CD4-positive, alpha-beta T cell (primary cell): ENCODE results near the gene UGT1A5. TPM values are rescaled to one million over a fixed set of nuclear protein-coding genes. Genes with fewer than 3 reads are reported as not detected.

ENCODE experiments used
- ATAC-seq: fragments of 200-7000 bp; cut with Tn5 transposase; one replicate; pipeline ENCODE4 v1.10.0; 2022; ENCODE audit warnings: mild to moderate bottlenecking; ENCODE audit not compliant: poor library complexity
- CTCF ChIA-PET: fragments of 350-600 bp; sonication (Branson Sonifier 250); formaldehyde crosslinking; loops from one replicate; lab custom pipeline; 2021; ENCODE audit warnings: antibody characterized with exemption, inconsistent platforms; lab: Charles Lee
- POLR2A ChIA-PET: fragments of 350-600 bp; sonication (Branson Sonifier 250); formaldehyde crosslinking; loops from one replicate; lab custom pipeline; 2021; ENCODE audit warnings: antibody characterized with exemption, inconsistent platforms; lab: Charles Lee
- DNase-seq, 14 experiments: peaks; one replicate each; pipeline ENCODE4 v3.0.0-alpha.2; 2013 to 2020; ENCODE audit warnings: mixed read lengths in 2 of 14
- H3K27ac ChIP-seq, 2 donors: one replicate each; pipeline versions ENCODE4 v1.5.1 to v1.7.0; 2013; ENCODE audit warnings: low read length in 2 of 2, low read depth in 1 of 2, mild to moderate bottlenecking in 1 of 2
- H3K27me3 ChIP-seq, 2 experiments: 1 replicate in 1 of 2; 2 replicates in 1 of 2; pipeline versions ENCODE4 v1.6.1 to v1.7.0; 2013; ENCODE audit warnings: low read length in 2 of 2, control low read depth in 1 of 2, mild to moderate bottlenecking in 1 of 2, moderate library complexity in 1 of 2; ENCODE audit not compliant: insufficient read depth in 2 of 2, control insufficient read depth in 1 of 2
- H3K36me3 ChIP-seq: one replicate; pipeline ENCODE4 v1.6.1; 2013; ENCODE audit warnings: low read length, control low read depth; ENCODE audit not compliant: insufficient read depth
- H3K4me1 ChIP-seq: one replicate; pipeline ENCODE4 v1.6.1; 2013; ENCODE audit warnings: low read length, control low read depth; ENCODE audit not compliant: insufficient read depth
- H3K4me3 ChIP-seq: one replicate; pipeline ENCODE4 v1.5.1; 2013; ENCODE audit warnings: mild to moderate bottlenecking, low read length, moderate library complexity
- H3K9me3 ChIP-seq, 2 experiments: 1 replicate in 1 of 2; 2 replicates in 1 of 2; pipeline versions ENCODE4 v1.6.1 to v1.7.0; 2013; ENCODE audit warnings: low read length in 2 of 2, mild to moderate bottlenecking in 2 of 2, control low read depth in 1 of 2, moderate library complexity in 1 of 2; ENCODE audit not compliant: control insufficient read depth in 1 of 2, insufficient read depth in 1 of 2
- H3K27ac Mint-ChIP-seq: one replicate; pipeline ENCODE4 v1.8.0; 2020; ENCODE audit warnings: mixed read lengths
- H3K27me3 Mint-ChIP-seq: one replicate; pipeline ENCODE4 v1.8.0; 2021; ENCODE audit warnings: mixed read lengths
- H3K36me3 Mint-ChIP-seq: one replicate; pipeline ENCODE4 v1.8.0; 2021; ENCODE audit warnings: low read depth, mixed read lengths
- H3K4me1 Mint-ChIP-seq: one replicate; pipeline ENCODE4 v1.8.0; 2021; ENCODE audit warnings: low read depth, mixed read lengths
- H3K4me3 Mint-ChIP-seq: one replicate; pipeline ENCODE4 v1.8.0; 2020; ENCODE audit warnings: mild to moderate bottlenecking, mixed read lengths
- H3K9me3 Mint-ChIP-seq: one replicate; pipeline ENCODE4 v1.8.0; 2020; ENCODE audit warnings: mixed read lengths
- intact Hi-C, 2 experiments: fragments of 100-400 bp; cut with DNase I in 1 of 2; cut with micrococcal nuclease in 1 of 2; formaldehyde crosslinking; loops; one replicate each; pipeline versions ENCODE4 v1.15.1 to v1.9.0; 2023 to 2025; cut with DNase I, micrococcal nuclease
- total RNA-seq, 174 experiments: library from RNA in 2 of 174; stranded (reverse) in 2 of 174; gene quantifications; one replicate each; pipeline ENCODE4 v1.2.3 and lab custom pipeline; 2021 to 2026
- TF ChIP-seq, protein P1 (sequence below): fragments of 200-600 bp; IDR thresholded peaks from one replicate; pipeline ENCODE4 v1.8.0; 2022; ENCODE audit warnings: antibody characterized with exemption, mild to moderate bottlenecking

Gene UGT1A5
- total RNA-seq, 2 experiments from 2014 or later: not detected

DNA sequence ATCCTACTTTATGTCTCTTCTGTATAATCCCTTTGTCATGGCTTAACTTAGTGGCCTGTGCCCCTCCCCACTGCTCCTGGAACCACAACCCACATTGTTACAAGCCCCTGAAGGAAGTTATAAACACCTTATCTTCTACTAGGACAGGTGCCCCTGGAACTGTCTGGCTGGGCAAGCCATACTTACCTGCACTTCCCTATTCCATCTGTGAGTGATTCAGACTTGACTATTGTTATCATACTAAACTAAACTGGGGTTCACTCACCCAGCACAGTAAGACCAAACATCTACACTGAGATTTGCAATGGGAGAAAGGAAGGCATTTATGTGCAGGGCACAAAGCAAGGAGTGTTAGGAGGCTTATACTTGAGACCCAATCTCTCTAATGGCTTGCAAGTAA, 23.7 kb upstream of the UGT1A5 start:
- Histone ChIP-seq H3K27ac (no peak overlapping the region), H3K27me3 (peaks cover 2 to 7% of the 10 kb centered on the region in 2 experiments), H3K36me3 (no peaks in the 10 kb centered on the region), H3K4me3 (no peak overlapping the region), H3K9me3 (peaks cover 0 to 4% of the 10 kb centered on the region in 2 experiments), H3K4me1 (no peaks in the 10 kb centered on the region)
- H3K4me3 Mint-ChIP-seq: no peak overlapping the region
- H3K4me1 Mint-ChIP-seq: no peaks in the 10 kb centered on the region
- TF ChIP-seq, protein P1, sequence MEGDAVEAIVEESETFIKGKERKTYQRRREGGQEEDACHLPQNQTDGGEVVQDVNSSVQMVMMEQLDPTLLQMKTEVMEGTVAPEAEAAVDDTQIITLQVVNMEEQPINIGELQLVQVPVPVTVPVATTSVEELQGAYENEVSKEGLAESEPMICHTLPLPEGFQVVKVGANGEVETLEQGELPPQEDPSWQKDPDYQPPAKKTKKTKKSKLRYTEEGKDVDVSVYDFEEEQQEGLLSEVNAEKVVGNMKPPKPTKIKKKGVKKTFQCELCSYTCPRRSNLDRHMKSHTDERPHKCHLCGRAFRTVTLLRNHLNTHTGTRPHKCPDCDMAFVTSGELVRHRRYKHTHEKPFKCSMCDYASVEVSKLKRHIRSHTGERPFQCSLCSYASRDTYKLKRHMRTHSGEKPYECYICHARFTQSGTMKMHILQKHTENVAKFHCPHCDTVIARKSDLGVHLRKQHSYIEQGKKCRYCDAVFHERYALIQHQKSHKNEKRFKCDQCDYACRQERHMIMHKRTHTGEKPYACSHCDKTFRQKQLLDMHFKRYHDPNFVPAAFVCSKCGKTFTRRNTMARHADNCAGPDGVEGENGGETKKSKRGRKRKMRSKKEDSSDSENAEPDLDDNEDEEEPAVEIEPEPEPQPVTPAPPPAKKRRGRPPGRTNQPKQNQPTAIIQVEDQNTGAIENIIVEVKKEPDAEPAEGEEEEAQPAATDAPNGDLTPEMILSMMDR: no peak
- no peaks in the 10 kb centered on the region for H3K9me3 Mint-ChIP-seq
- no peak overlapping the region for H3K27ac Mint-ChIP-seq
- no peak for ATAC-seq
- no peaks in the 10 kb centered on the region for H3K36me3 Mint-ChIP-seq
- ChIA-PET CTCF (no interaction called here), POLR2A (no interaction called here)
- no peak for DNase-seq
- intact Hi-C loops: no loop called here
- H3K27me3 Mint-ChIP-seq: peaks cover 11% of the 10 kb centered on the region

DNA sequence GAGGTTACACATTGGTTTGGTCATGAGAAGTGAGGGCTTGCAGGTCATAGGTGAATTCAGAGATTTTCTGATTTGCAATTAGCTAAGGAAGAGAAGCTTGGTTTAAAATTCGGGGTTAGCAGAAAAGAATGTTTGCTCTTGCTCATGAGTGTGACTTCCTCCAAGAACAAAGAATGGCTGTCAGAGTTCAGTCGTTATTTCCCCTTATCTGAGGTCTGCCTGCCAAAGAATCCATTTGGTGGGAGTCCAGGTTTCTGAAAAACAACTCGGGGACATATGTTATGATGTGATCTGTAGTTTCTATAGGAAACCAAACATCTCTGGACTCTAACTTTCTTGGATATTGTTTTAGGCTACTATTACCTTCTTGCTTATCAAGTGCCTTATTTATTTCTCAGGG, 23.2 kb upstream of the UGT1A5 start:
- Mint-ChIP-seq H3K27me3 (peaks cover 11% of the 10 kb centered on the region), H3K36me3 (no peaks in the 10 kb centered on the region), H3K27ac (no peak overlapping the region), H3K9me3 (no peaks in the 10 kb centered on the region), H3K4me3 (no peak overlapping the region), H3K4me1 (no peaks in the 10 kb centered on the region)
- intact Hi-C loops: no loop called here
- DNase-seq (no peak), ATAC-seq (no peak)
- Histone ChIP-seq H3K4me1 (no peaks in the 10 kb centered on the region), H3K9me3 (peaks cover 0 to 4% of the 10 kb centered on the region in 2 experiments), H3K27me3 (peaks cover 2 to 7% of the 10 kb centered on the region in 2 experiments), H3K27ac (no peak overlapping the region), H3K36me3 (no peaks in the 10 kb centered on the region), H3K4me3 (no peak overlapping the region)
- ChIA-PET CTCF (no interaction called here), POLR2A (no interaction called here)
- TF ChIP-seq, protein P1: no peak

DNA sequence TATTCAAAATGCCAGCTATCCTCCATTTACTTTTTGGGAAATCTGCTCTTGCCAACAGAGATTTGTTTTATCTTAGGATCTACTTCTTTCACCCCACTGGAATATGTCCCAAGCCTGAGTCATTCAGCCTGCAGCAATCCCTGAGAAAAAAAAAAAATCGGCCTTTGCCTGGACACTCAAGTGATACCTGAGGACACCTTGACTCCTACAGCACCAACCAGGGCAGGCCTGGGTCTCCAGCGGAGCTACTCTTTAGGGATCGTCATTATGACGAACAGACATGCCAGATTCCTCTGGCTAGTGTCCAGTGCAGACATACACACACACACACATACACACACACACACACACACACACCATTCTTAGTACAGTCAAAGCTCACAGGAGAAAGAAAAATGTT, 22.3 kb upstream of the UGT1A5 start:
- ChIA-PET CTCF (no interaction called here), POLR2A (no interaction called here)
- ATAC-seq (no peak), DNase-seq (no peak)
- Histone ChIP-seq H3K36me3 (no peaks in the 10 kb centered on the region), H3K4me1 (no peaks in the 10 kb centered on the region), H3K4me3 (no peak overlapping the region), H3K27ac (no peak overlapping the region), H3K27me3 (peaks cover 2 to 7% of the 10 kb centered on the region in 2 experiments), H3K9me3 (peaks cover 0 to 4% of the 10 kb centered on the region in 2 experiments)
- Mint-ChIP-seq H3K27ac (no peak overlapping the region), H3K4me1 (no peaks in the 10 kb centered on the region), H3K4me3 (no peak overlapping the region), H3K27me3 (peaks cover 11% of the 10 kb centered on the region), H3K36me3 (no peaks in the 10 kb centered on the region), H3K9me3 (no peaks in the 10 kb centered on the region)
- TF ChIP-seq, protein P1: no peak
- intact Hi-C loops: no loop called here
